DND-41 (cell line): ENCODE data around the gene PCAT6.

ENCODE experiments used
- EZH2 ChIP-seq: IDR thresholded peaks from 3 replicates; pipeline ENCODE4 v1.6.1; 2012; ENCODE audit warnings: borderline replicate concordance, low read depth, mild to moderate bottlenecking, moderate library complexity, low read length, inconsistent platforms; ENCODE audit not compliant: severe bottlenecking
- TF ChIP-seq, protein P1 (sequence below): IDR thresholded peaks from 2 replicates; pipeline ENCODE4 v1.5.1; 2012; ENCODE audit warnings: borderline replicate concordance, low read length, moderate library complexity, mild to moderate bottlenecking; ENCODE audit not compliant: poor library complexity, severe bottlenecking; ENCODE audit errors: extremely low read depth

DNA sequence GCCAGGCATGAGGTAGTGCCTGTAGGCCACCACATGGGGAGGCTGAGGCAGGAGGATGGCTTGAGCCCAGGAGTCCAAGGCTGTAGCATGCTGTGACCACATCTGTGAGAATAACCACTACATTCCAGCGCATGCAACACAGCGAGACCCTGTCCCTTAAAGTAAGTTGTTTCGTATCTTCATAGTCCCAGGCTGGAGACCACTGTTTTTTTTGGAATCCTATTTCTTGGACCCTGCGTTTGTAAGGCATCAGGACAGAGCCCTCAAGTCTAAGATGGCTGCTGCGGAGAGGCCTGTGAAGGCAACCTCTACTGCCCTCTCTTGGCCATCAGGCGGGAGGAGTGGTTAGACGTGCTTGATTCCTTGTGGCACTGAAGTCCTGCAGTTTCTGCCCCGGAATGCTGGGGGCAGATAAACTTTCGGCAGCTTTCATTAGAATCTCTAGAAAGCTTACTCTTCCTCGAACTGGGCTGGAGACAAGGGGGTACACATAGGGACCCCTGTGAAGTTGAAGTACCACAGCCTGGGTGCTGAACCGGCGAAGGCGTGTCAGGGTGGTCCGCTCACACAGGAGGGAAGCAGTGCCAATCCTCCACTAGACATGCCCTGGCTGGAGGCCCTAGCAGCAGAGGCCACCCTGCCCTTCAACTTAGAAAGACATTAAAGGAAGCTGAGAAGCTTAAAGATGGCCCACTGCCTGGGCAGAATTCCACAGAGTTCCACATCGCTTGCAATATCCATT, 41.6 kb downstream of the PCAT6 start:
- TF ChIP-seq, protein P1, sequence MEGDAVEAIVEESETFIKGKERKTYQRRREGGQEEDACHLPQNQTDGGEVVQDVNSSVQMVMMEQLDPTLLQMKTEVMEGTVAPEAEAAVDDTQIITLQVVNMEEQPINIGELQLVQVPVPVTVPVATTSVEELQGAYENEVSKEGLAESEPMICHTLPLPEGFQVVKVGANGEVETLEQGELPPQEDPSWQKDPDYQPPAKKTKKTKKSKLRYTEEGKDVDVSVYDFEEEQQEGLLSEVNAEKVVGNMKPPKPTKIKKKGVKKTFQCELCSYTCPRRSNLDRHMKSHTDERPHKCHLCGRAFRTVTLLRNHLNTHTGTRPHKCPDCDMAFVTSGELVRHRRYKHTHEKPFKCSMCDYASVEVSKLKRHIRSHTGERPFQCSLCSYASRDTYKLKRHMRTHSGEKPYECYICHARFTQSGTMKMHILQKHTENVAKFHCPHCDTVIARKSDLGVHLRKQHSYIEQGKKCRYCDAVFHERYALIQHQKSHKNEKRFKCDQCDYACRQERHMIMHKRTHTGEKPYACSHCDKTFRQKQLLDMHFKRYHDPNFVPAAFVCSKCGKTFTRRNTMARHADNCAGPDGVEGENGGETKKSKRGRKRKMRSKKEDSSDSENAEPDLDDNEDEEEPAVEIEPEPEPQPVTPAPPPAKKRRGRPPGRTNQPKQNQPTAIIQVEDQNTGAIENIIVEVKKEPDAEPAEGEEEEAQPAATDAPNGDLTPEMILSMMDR: peak; percentile 57
- no peak for TF ChIP-seq EZH2
